K562 (cell line): ENCODE results near the gene CELA3A. TPM values are rescaled to one million over a fixed set of nuclear protein-coding genes. Genes with fewer than 3 reads are reported as not detected.
A peak's percentile ranks its signal among the peaks of the same experiment; 100 is the strongest.

ENCODE experiments used
- ATAC-seq: fragments of 200-7000 bp; cut with Tn5 transposase; 3 replicates; pipeline ENCODE4 v1.9.1; 2020; ENCODE audit warnings: moderate library complexity
- BruUV-seq: library from RNA; stranded (reverse); fragments of 400-500 nt; replicated peaks from 2 replicates; lab custom pipeline; 2021; lab: Mats Ljungman, UMichigan
- CTCF ChIA-PET: fragments of 300-600 bp; formaldehyde crosslinking; extraction: SDS; loops from one replicate; lab custom pipeline; 2021; ENCODE audit warnings: low intra/inter-chr PET ratio; lab: Yijun Ruan, JAX
- POLR2A ChIA-PET: fragments of 300-600, 350-650 bp; sonication (Branson Sonifier 250); formaldehyde crosslinking; extraction: SDS; loops from one replicate; lab custom pipeline; 2021; ENCODE audit warnings: antibody characterized with exemption, inconsistent platforms; lab: Yijun Ruan, JAX
- DNase-seq, 4 experiments: peaks; one replicate each; pipeline versions ENCODE4 v3.0.0 to v3.0.0-alpha.2; 2011 to 2018; ENCODE audit warnings: low spot score in 3 of 4, mixed read lengths in 3 of 4; ENCODE audit errors: extremely low read depth in 1 of 4
- FAIRE-seq: peaks from 2 replicates; lab custom pipeline; 2011; peaks lifted over from hg19 to GRCh38; lab: Jason Lieb, UNC
- H2AFZ ChIP-seq: 2 replicates; pipeline ENCODE4 v1.6.0; 2011; ENCODE audit warnings: low read depth, low read length, control low read depth, inconsistent platforms
- H3K27ac ChIP-seq: fragments of 200-600 bp; 3 replicates; pipeline ENCODE4 v1.8.0; 2011; ENCODE audit warnings: low read depth, mild to moderate bottlenecking, control low read depth, inconsistent platforms, low read length, moderate library complexity, mixed read lengths; ENCODE audit errors: extremely low read depth
- H3K27me3 ChIP-seq, 2 experiments: fragments of 300-600 bp in 1 of 2; 2 replicates in 1 of 2; 3 replicates in 1 of 2; pipeline versions ENCODE4 v1.6.0 to v1.8.0; 2011; ENCODE audit warnings: inconsistent platforms in 2 of 2, low read length in 2 of 2, mild to moderate bottlenecking in 1 of 2, mixed read lengths in 1 of 2, moderate library complexity in 1 of 2; ENCODE audit not compliant: control insufficient read depth in 2 of 2, insufficient read depth in 2 of 2
- H3K36me3 ChIP-seq: fragments of 300-600 bp; 3 replicates; pipeline ENCODE4 v1.8.0; 2011; ENCODE audit warnings: mild to moderate bottlenecking, low read length, inconsistent platforms; ENCODE audit not compliant: control insufficient read depth, insufficient read depth
- H3K4me1 ChIP-seq, 2 experiments: fragments of 200-600 bp in 1 of 2; replicated peaks in 1 of 2; 2 replicates in 1 of 2; 3 replicates in 1 of 2; pipeline versions ENCODE4 v1.5.1 to v1.8.0; 2011; ENCODE audit warnings: inconsistent platforms in 2 of 2, low read length in 2 of 2, mild to moderate bottlenecking in 1 of 2, mixed read lengths in 1 of 2, moderate library complexity in 1 of 2; ENCODE audit not compliant: control insufficient read depth in 2 of 2, insufficient read depth in 2 of 2
- H3K4me2 ChIP-seq: 2 replicates; pipeline ENCODE4 v1.6.1; 2011; ENCODE audit warnings: low read length, control low read depth, inconsistent platforms, mixed read lengths; ENCODE audit not compliant: insufficient read depth
- H3K4me3 ChIP-seq: fragments of 200-600 bp; sonication (generic), shearing (Covaris generic); 2 replicates; pipeline ENCODE4 v1.5.1; 2016; ENCODE audit warnings: control low read depth, inconsistent platforms
- H3K79me2 ChIP-seq: fragments of 200-600 bp; 3 replicates; pipeline ENCODE4 v1.8.0; 2011; ENCODE audit warnings: low read length, inconsistent platforms; ENCODE audit not compliant: control insufficient read depth, insufficient read depth
- H3K9ac ChIP-seq, 2 experiments: 2 replicates each; pipeline versions ENCODE4 v1.6.0 to v1.6.1; 2011; ENCODE audit warnings: low read depth in 2 of 2, low read length in 2 of 2, control low read depth in 1 of 2, inconsistent platforms in 1 of 2, mild to moderate bottlenecking in 1 of 2, mixed read lengths in 1 of 2; ENCODE audit not compliant: insufficient read depth in 1 of 2
- H3K9me1 ChIP-seq: one replicate; pipeline ENCODE4 v1.6.0; 2011; ENCODE audit warnings: inconsistent platforms, mild to moderate bottlenecking, low read length, moderate library complexity; ENCODE audit not compliant: control insufficient read depth, insufficient read depth
- H3K9me3 ChIP-seq: replicated peaks from 2 replicates; pipeline ENCODE4 v1.5.1; 2011; ENCODE audit warnings: low read depth, low read length, inconsistent platforms; ENCODE audit not compliant: control insufficient read depth, insufficient read depth
- H4K20me1 ChIP-seq: replicated peaks from 2 replicates; pipeline ENCODE4 v1.6.1; 2011; ENCODE audit warnings: low read length, inconsistent platforms, mixed read lengths; ENCODE audit not compliant: control insufficient read depth, insufficient read depth
- ATF7 ChIP-seq: fragments of 450-650 bp; IDR thresholded peaks from 2 replicates; pipeline ENCODE4 v1.7.1; 2014; ENCODE audit warnings: mild to moderate bottlenecking, moderate library complexity
- BRCA1 ChIP-seq, 2 experiments: fragments of 450-650 bp in 1 of 2; sonication (generic) in 1 of 2; formaldehyde crosslinking in 1 of 2; IDR thresholded peaks; 2 replicates each; pipeline versions ENCODE4 v1.5.0 to v1.6.1; 2017 to 2020; ENCODE audit warnings: mild to moderate bottlenecking in 1 of 2, missing genetic modification reagents in 1 of 2
- CREB3 ChIP-seq: fragments of 450-650 bp; conservative IDR thresholded peaks from 2 replicates; pipeline ENCODE4 v1.6.1; 2016; ENCODE audit warnings: missing genetic modification characterization, low read depth, mild to moderate bottlenecking, missing compliant biosample characterization, moderate library complexity
- CSDE1 ChIP-seq, 2 experiments: fragments of 450-650 bp; IDR thresholded peaks; 2 replicates each; pipeline ENCODE4 v1.6.1; 2016; ENCODE audit warnings: mild to moderate bottlenecking in 1 of 2
- ILF3 ChIP-seq: fragments of 450-650 bp; IDR thresholded peaks from 2 replicates; pipeline ENCODE4 v1.6.1; 2018; ENCODE audit warnings: antibody characterized with exemption, mild to moderate bottlenecking, moderate library complexity, borderline replicate concordance
- MEIS2 ChIP-seq: fragments of 450-650 bp; IDR thresholded peaks from 2 replicates; pipeline ENCODE4 v1.6.1; 2014; ENCODE audit warnings: mild to moderate bottlenecking; ENCODE audit not compliant: partially characterized antibody
- NCOA1 ChIP-seq: fragments of 450-650 bp; IDR thresholded peaks from 2 replicates; pipeline ENCODE4 v1.6.1; 2016; ENCODE audit warnings: low read depth
- NELFE ChIP-seq: IDR thresholded peaks from 2 replicates; pipeline ENCODE4 v1.6.1; 2011; ENCODE audit warnings: mild to moderate bottlenecking; ENCODE audit not compliant: insufficient read depth, insufficient read length
- RB1 ChIP-seq: fragments of 450-650 bp; IDR thresholded peaks from 2 replicates; pipeline ENCODE4 v1.6.1; 2017; ENCODE audit warnings: low read depth, mild to moderate bottlenecking
- RREB1 ChIP-seq: fragments of 250-450 bp; sonication (Bioruptor Pico); IDR thresholded peaks from 2 replicates; pipeline ENCODE4 v1.4.0; 2020
- SRSF7 ChIP-seq: fragments of 200-400 bp; formaldehyde crosslinking; optimal IDR thresholded peaks from 2 replicates; pipeline ENCODE3; 2017; ENCODE audit warnings: mild to moderate bottlenecking, low read depth, low read length
- STAT5B ChIP-seq: fragments of 250-450 bp; sonication (Bioruptor Pico); IDR thresholded peaks from 2 replicates; pipeline ENCODE4 v1.8.0; 2021; ENCODE audit warnings: mild to moderate bottlenecking, inconsistent platforms
- TEAD2 ChIP-seq: fragments of 450-650 bp; IDR thresholded peaks from 2 replicates; pipeline ENCODE4 v1.6.1; 2016; ENCODE audit warnings: missing genetic modification characterization, control low read depth, missing compliant biosample characterization
- ZNF232 ChIP-seq: sonication (generic); formaldehyde crosslinking; IDR thresholded peaks from 2 replicates; pipeline ENCODE4 v1.8.0; 2022; ENCODE audit warnings: mild to moderate bottlenecking, missing genetic modification reagents
- WGBS: fragments of 100-300 bp; shearing (Covaris generic); methylation state at CpG from one replicate; pipeline ENCODE4 v1.1.6; 2016; ENCODE audit warnings: low coverage, mixed read lengths; ENCODE audit not compliant: insufficient coverage; ENCODE audit errors: missing lambda C conversion rate; 5-methylcytosine and 5-hydroxymethylcytosine counted together
- in situ Hi-C: fragments of 300-500 bp; cut with MboI; formaldehyde crosslinking; loops from 4 replicates; pipeline ENCODE4 v1.15.0; 2018; ENCODE audit warnings: inconsistent platforms, mixed read lengths
- intact Hi-C: fragments of 100-400 bp; cut with micrococcal nuclease; formaldehyde crosslinking; loops from 2 replicates; pipeline ENCODE4 v1.14.2; 2022
- polyA plus RNA-seq, 8 experiments: library from polyadenylated mRNA; depleted of rRNA in 4 of 8; stranded (reverse) in 5 of 8; unstranded in 3 of 8; fragments of >200 nt; fragmentation: Nextera tagmentation in 2 of 8; fragmentation: Illumina TruSeq in 1 of 8; extraction: Ambion mirVana in 2 of 8; extraction: Trizol in 1 of 8; gene quantifications; 2 replicates each; pipeline versions ENCODE4 v1.2.1 to v1.2.3, GENCODE V29; 2011 to 2014; ENCODE audit warnings: inconsistent platforms in 1 of 8, missing spikeins in 1 of 8
- total RNA-seq, 7 experiments: library from RNA; depleted of rRNA in 6 of 7; stranded (reverse); fragments of >200 nt in 6 of 7; fragmentation: Illumina TruSeq in 2 of 7; extraction: Trizol in 2 of 7; gene quantifications; 2 replicates each; pipeline versions ENCODE4 v1.2.1 to v1.2.3, GENCODE V29; 2011 to 2021; ENCODE audit warnings: low replicate concordance in 1 of 7
- TF ChIP-seq, protein P1 (sequence below): fragments of 450-650 bp; IDR thresholded peaks from 2 replicates; pipeline ENCODE4 v1.6.1; 2016; ENCODE audit warnings: antibody characterized with exemption

The CELA3A gene
- total and polyA plus RNA-seq, 9 of the 15 experiments (the other 6 are each of a cell fraction or from before 2014, with no cell fraction given), result 5.4 TPM; not detected in 8

- peaks cover 24% of the 10 kb centered on the region for H3K36me3 ChIP-seq
- TSS peak; percentile 78 for BruUV-seq
- FAIRE-seq, result no peak
- peaks cover 14% of the 10 kb centered on the region for H4K20me1 ChIP-seq
- peak in 2 of 4 experiments; percentile 42 to 55 for DNase-seq
- peaks cover 44% of the 10 kb centered on the region for H3K79me2 ChIP-seq
- H3K9me3 ChIP-seq, result peaks cover 2% of the 10 kb centered on the region; the same call in 1 of the 2 replicates
- H3K9me1 ChIP-seq, result peaks cover 3% of the 10 kb centered on the region
- peaks cover 33 to 35% of the 10 kb centered on the region in 2 experiments for H3K4me1 ChIP-seq
- in situ Hi-C loops, result no loop called here
- peak overlapping the region; percentile 97; the same call in 1 of the 2 replicates for H3K4me3 ChIP-seq
- peak overlapping the region; percentile 94 to 98; a peak in 3 of 4 replicates for H3K9ac ChIP-seq
- intact Hi-C loops, result loop anchor here (1.0 kb wide), 1 partner anchor 26 kb away; no protein-coding TSS in a partner anchor
- H3K27me3 ChIP-seq, result no peaks in the 10 kb centered on the region
- 65% methylated on average over 13 of the region's 13 CpGs for WGBS
- POLR2A ChIA-PET, result interaction anchor here (0.6 to 5.2 kb wide), 12 partner anchors 9 to 928 kb away, joined by 3 to 47 read pairs (median 4); no protein-coding TSS in a partner anchor
- peak overlapping the region; percentile 95 for H2AFZ ChIP-seq
- peak overlapping the region; percentile 65 for H3K27ac ChIP-seq
- CTCF ChIA-PET, result no interaction called here
- peak overlapping the region; percentile 99 for H3K4me2 ChIP-seq
- ATAC-seq, result no peak
- TF ChIP-seq ATF7, result no peak
- TF ChIP-seq STAT5B (CRISPR knock-in tag), result no peak
- TF ChIP-seq, protein P1, sequence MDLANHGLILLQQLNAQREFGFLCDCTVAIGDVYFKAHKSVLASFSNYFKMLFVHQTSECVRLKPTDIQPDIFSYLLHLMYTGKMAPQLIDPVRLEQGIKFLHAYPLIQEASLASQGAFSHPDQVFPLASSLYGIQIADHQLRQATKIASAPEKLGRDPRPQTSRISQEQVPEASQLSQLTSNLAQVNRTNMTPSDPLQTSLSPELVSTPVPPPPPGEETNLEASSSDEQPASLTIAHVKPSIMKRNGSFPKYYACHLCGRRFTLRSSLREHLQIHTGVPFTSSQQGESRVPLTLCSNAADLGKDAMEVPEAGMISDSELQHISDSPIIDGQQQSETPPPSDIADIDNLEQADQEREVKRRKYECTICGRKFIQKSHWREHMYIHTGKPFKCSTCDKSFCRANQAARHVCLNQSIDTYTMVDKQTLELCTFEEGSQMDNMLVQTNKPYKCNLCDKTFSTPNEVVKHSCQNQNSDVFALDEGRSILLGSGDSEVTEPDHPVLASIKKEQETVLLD, result 0 out of 2 replicates have a peak, but pooled peaks have one; percentile 51
- no peak for TF ChIP-seq RB1
- no peak for TF ChIP-seq TEAD2 (tag)
- TF ChIP-seq CSDE1 (IDR thresholded peaks at IDR 0.05), result no peak
- TF ChIP-seq RREB1 (CRISPR knock-in tag), result no peak
- 0 out of 2 replicates have a peak, but pooled peaks have one; percentile 4 for TF ChIP-seq ZNF232 (CRISPR knock-in tag)
- no peak for TF ChIP-seq CREB3 (tag)
- TF ChIP-seq ILF3, result no peak
- TF ChIP-seq MEIS2, result no peak
- no peak for TF ChIP-seq NCOA1
- TF ChIP-seq NELFE, result no peak
- no peak for TF ChIP-seq SRSF7
- no peak for TF ChIP-seq BRCA1 (IDR thresholded peaks at IDR 0.05)
- TF ChIP-seq BRCA1 (CRISPR knock-in tag; IDR thresholded peaks at IDR 0.05), result no peak
Observed at GRCh38 chr1:22051607-22052114, 50.2 kb downstream of the CELA3A start.
